ENCODE data around the gene WWC2.

The WWC2 gene

GRCh38 chr4:183175631-183176232 is 76.7 kb downstream of the WWC2 start:
- Histone ChIP-seq H3K4me3 (ENCODE audit: insufficient read depth, low read length, poor library complexity, severe bottlenecking) (no peak overlapping the region), H3K27me3 (ENCODE audit: low read length) (no peaks in the 10 kb centered on the region), H3K9me3 (ENCODE audit: insufficient read depth, low read length) (no peaks in the 10 kb centered on the region), H3K79me2 (ENCODE audit: insufficient read depth, low read length) (no peaks in the 10 kb centered on the region), H2AFZ (ENCODE audit: low read depth, low read length, severe bottlenecking) (no peak overlapping the region), H4K20me1 (ENCODE audit: low read depth, low read length) (no peaks in the 10 kb centered on the region), H3K9me2 (replicated peaks; ENCODE audit: insufficient read depth, low read length) (no peaks in the 10 kb centered on the region), H3K9ac (ENCODE audit: low read length) (no peak overlapping the region), H3K36me3 (ENCODE audit: low read length) (no peaks in the 10 kb centered on the region), H3F3A (ENCODE audit: insufficient read depth) (no peaks in the 10 kb centered on the region), H3K4me2 (ENCODE audit: low read depth, low read length, poor library complexity, severe bottlenecking) (no peak overlapping the region), H3K27ac (ENCODE audit: low read depth, low read length) (no peak overlapping the region)
- TF ChIP-seq EZH2phosphoT487 (conservative IDR thresholded peaks at IDR 0.05; ENCODE audit: low read length) (no peak), CTCF (IDR thresholded peaks at IDR 0.05; ENCODE audit: insufficient read depth, low read length, poor library complexity, severe bottlenecking) (no peak)

- Histone ChIP-seq H3K4me3 (ENCODE audit: insufficient read depth, low read length, poor library complexity, severe bottlenecking) (no peak overlapping the region), H3K9ac (ENCODE audit: low read length) (no peak overlapping the region), H3F3A (ENCODE audit: insufficient read depth) (no peaks in the 10 kb centered on the region), H3K9me2 (replicated peaks; ENCODE audit: insufficient read depth, low read length) (no peaks in the 10 kb centered on the region), H3K36me3 (ENCODE audit: low read length) (no peaks in the 10 kb centered on the region), H3K9me3 (ENCODE audit: insufficient read depth, low read length) (no peaks in the 10 kb centered on the region), H3K79me2 (ENCODE audit: insufficient read depth, low read length) (no peaks in the 10 kb centered on the region), H2AFZ (ENCODE audit: low read depth, low read length, severe bottlenecking) (no peak overlapping the region), H3K4me2 (ENCODE audit: low read depth, low read length, poor library complexity, severe bottlenecking) (no peak overlapping the region), H4K20me1 (ENCODE audit: low read depth, low read length) (no peaks in the 10 kb centered on the region), H3K27ac (ENCODE audit: low read depth, low read length) (no peak overlapping the region), H3K27me3 (ENCODE audit: low read length) (no peaks in the 10 kb centered on the region)
- TF ChIP-seq CTCF (IDR thresholded peaks at IDR 0.05; ENCODE audit: insufficient read depth, low read length, poor library complexity, severe bottlenecking): no peak
- TF ChIP-seq EZH2phosphoT487 (conservative IDR thresholded peaks at IDR 0.05; ENCODE audit: low read length): no peak
Observed at GRCh38 chr4:183177001-183177400, 77.9 kb downstream of the WWC2 start.

GRCh38 chr4:183178201-183178600 is 79.1 kb downstream of the WWC2 start:
- no peak overlapping the region for H3K27ac ChIP-seq (ENCODE audit: low read depth, low read length)
- H3K27me3 ChIP-seq (ENCODE audit: low read length): no peaks in the 10 kb centered on the region
- no peak overlapping the region for H3K9ac ChIP-seq (ENCODE audit: low read length)
- no peak overlapping the region for H3K4me3 ChIP-seq (ENCODE audit: insufficient read depth, low read length, poor library complexity, severe bottlenecking)
- no peaks in the 10 kb centered on the region for H3K9me3 ChIP-seq (ENCODE audit: insufficient read depth, low read length)
- H4K20me1 ChIP-seq (ENCODE audit: low read depth, low read length): no peaks in the 10 kb centered on the region
- TF ChIP-seq EZH2phosphoT487 (conservative IDR thresholded peaks at IDR 0.05; ENCODE audit: low read length): no peak
- TF ChIP-seq CTCF (IDR thresholded peaks at IDR 0.05; ENCODE audit: insufficient read depth, low read length, poor library complexity, severe bottlenecking): no peak
- no peaks in the 10 kb centered on the region for H3F3A ChIP-seq (ENCODE audit: insufficient read depth)
- no peaks in the 10 kb centered on the region for H3K79me2 ChIP-seq (ENCODE audit: insufficient read depth, low read length)
- no peak overlapping the region for H2AFZ ChIP-seq (ENCODE audit: low read depth, low read length, severe bottlenecking)
- no peaks in the 10 kb centered on the region for H3K9me2 ChIP-seq (replicated peaks; ENCODE audit: insufficient read depth, low read length)
- H3K36me3 ChIP-seq (ENCODE audit: low read length): no peaks in the 10 kb centered on the region
- no peak overlapping the region for H3K4me2 ChIP-seq (ENCODE audit: low read depth, low read length, poor library complexity, severe bottlenecking)
